ENCODE measurements around the gene LTBP1. TPM values are rescaled to one million over a fixed set of nuclear protein-coding genes. Genes with fewer than 3 reads are reported as not detected.

LTBP1 gene
- total and polyA plus RNA-seq, 2 of the 13 experiments (the other 11 are each of a cell fraction or from before 2014, with no cell fraction given) = 0.12 to 0.22 TPM

- no peak for TF ChIP-seq MYPOP (CRISPR knock-in tag; IDR thresholded peaks at IDR 0.05)
- no peak for TF ChIP-seq ZNF282 (IDR thresholded peaks at IDR 0.05; ENCODE audit: partially characterized antibody)
- no peak for TF ChIP-seq ZNF891 (CRISPR knock-in tag; IDR thresholded peaks at IDR 0.05)
- TF ChIP-seq ZNF253 (CRISPR knock-in tag; IDR thresholded peaks at IDR 0.05; ENCODE audit: borderline replicate concordance) = no peak
- no peak for TF ChIP-seq ZNF430 (CRISPR knock-in tag; IDR thresholded peaks at IDR 0.05)
- TF ChIP-seq ZNF773 (CRISPR knock-in tag; IDR thresholded peaks at IDR 0.05; ENCODE audit: borderline replicate concordance) = no peak
Observed at GRCh38 chr2:33258387-33258786, 311.6 kb downstream of the LTBP1 start (continued).

GRCh38 chr2:33262097-33262496 is 315.3 kb downstream of the LTBP1 start:
- in situ Hi-C loops (cut with HindIII; ENCODE audit: extremely low pct_ligation_motif_present, low pct_unique_long_range_greater_than_20kb) = no loop called here
- ChIA-PET CTCF (ENCODE audit: low intra/inter-chr PET ratio, low total read pairs) (no interaction called here), POLR2A (no interaction called here)
- no TSS peak for BruUV-seq (replicated peaks)
- Histone ChIP-seq H3K27me3 (ENCODE audit: control insufficient read depth in 1 of 2, insufficient read depth in 2 of 2, low read length in 2 of 2) (no peaks in the 10 kb centered on the region), H2AFZ (ENCODE audit: low read length) (no peak overlapping the region), H4K20me1 (ENCODE audit: insufficient read depth, low read length) (no peaks in the 10 kb centered on the region), H3K9ac (ENCODE audit: insufficient read depth, low read depth, low read length) (no peak overlapping the region), H3K4me3 (replicated peaks in 1 of 3; ENCODE audit: insufficient read depth in 1 of 3, low read depth in 2 of 3, low read length in 3 of 3) (no peak overlapping the region), H3K27ac (ENCODE audit: extremely low read length, insufficient read depth, low read length) (no peak overlapping the region), H3K4me2 (ENCODE audit: low read depth, low read length) (no peak overlapping the region), H3K36me3 (replicated peaks in 1 of 2; ENCODE audit: control insufficient read depth in 1 of 2, insufficient read depth in 2 of 2, low read length in 2 of 2) (no peaks in the 10 kb centered on the region), H3K79me2 (ENCODE audit: insufficient read depth, low read length) (no peaks in the 10 kb centered on the region), H3K4me1 (ENCODE audit: insufficient read depth, low read length) (no peaks in the 10 kb centered on the region), H3K9me3 (ENCODE audit: low read length) (no peaks in the 10 kb centered on the region)
- FAIRE-seq = no peak
- TF ChIP-seq MNT (IDR thresholded peaks at IDR 0.05) = peak; percentile 56; the same call in 1 of the 2 replicates
- TF ChIP-seq NRL (CRISPR knock-in tag; IDR thresholded peaks at IDR 0.05; ENCODE audit: borderline replicate concordance) = no peak
- TF ChIP-seq ZC3H4 (CRISPR knock-in tag; IDR thresholded peaks at IDR 0.05; ENCODE audit: borderline replicate concordance) = no peak
- no peak for ATAC-seq
- intact Hi-C loops (cut with micrococcal nuclease; ENCODE audit: unreplicated experiment) = no loop called here
- under 1% methylated on average over 4 of the region's 4 CpGs for WGBS (ENCODE audit: low lambda C conversion rate)
- DNase-seq (ENCODE audit: low spot score) = no peak

Measured in HepG2 (cell line).